Measurements from ENCODE around the gene EFCAB7.

Gene EFCAB7

DNA sequence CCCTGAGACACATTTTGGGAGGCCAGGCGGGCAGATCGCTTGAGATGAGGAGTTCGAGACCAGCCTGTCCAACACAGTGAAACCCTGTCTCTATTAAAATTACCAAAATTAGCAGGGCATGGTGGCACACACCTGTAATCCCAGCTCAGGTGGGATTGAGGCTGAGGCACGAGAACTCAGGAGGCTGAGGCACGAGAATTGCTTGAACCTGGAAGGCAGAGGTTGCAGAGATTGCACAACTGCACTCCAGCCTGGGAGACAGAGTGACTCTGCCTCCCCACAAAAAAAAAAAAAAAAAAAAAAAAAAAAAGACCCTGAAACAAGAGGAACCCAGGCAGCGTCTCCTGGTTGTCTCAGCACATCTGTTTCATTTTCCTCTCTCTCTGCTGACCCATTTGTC is 94.1 kb downstream of the EFCAB7 start (continued):
- TF ChIP-seq, protein P1, sequence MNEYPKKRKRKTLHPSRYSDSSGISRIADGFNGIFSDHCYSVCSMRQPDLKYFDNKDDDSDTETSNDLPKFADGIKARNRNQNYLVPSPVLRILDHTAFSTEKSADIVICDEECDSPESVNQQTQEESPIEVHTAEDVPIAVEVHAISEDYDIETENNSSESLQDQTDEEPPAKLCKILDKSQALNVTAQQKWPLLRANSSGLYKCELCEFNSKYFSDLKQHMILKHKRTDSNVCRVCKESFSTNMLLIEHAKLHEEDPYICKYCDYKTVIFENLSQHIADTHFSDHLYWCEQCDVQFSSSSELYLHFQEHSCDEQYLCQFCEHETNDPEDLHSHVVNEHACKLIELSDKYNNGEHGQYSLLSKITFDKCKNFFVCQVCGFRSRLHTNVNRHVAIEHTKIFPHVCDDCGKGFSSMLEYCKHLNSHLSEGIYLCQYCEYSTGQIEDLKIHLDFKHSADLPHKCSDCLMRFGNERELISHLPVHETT (tag by site-specific recombination; IDR thresholded peaks at IDR 0.05) = no peak
- TF ChIP-seq MZF1 (tag by site-specific recombination; IDR thresholded peaks at IDR 0.05; ENCODE audit: borderline replicate concordance) (no peak), HOXD13 (CRISPR knock-in tag; IDR thresholded peaks at IDR 0.05; ENCODE audit: borderline replicate concordance) (no peak)
- TF ChIP-seq, protein P2, sequence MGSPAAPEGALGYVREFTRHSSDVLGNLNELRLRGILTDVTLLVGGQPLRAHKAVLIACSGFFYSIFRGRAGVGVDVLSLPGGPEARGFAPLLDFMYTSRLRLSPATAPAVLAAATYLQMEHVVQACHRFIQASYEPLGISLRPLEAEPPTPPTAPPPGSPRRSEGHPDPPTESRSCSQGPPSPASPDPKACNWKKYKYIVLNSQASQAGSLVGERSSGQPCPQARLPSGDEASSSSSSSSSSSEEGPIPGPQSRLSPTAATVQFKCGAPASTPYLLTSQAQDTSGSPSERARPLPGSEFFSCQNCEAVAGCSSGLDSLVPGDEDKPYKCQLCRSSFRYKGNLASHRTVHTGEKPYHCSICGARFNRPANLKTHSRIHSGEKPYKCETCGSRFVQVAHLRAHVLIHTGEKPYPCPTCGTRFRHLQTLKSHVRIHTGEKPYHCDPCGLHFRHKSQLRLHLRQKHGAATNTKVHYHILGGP (tag by site-specific recombination; IDR thresholded peaks at IDR 0.05) = no peak

DNA sequence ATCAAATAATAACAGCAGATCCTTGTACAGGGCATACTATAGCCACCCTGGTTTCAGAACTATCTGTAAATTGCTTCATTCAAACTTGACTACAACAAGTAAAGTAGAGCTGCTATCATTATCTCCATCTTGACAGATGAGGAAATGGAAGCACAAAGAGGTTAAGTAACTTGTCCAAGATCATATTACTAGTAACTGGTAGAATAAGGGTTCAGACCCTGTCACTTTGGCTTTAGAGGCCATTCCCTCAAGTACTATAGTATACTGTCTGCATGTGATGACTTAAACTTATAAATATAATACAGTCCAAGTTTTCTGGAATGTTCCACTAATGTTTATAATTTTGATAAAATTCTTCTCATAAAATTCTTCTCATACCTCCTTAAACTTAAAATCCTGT is 94.7 kb downstream of the EFCAB7 start:
- CTCF ChIA-PET = interaction anchor here (0.6 to 0.8 kb wide), 2 partner anchors 627 to 628 kb away, joined by 3 read pairs; no protein-coding TSS in a partner anchor
- Histone ChIP-seq H3K27ac (ENCODE audit: extremely low read depth, low read depth, low read length) (no peak overlapping the region), H3K4me3 (ENCODE audit: low read depth, low read length) (no peak overlapping the region), H3K4me1 (ENCODE audit: control insufficient read depth, insufficient read depth, low read length) (no peaks in the 10 kb centered on the region; the same call in 1 of the 2 replicates), H3K9me3 (ENCODE audit: control insufficient read depth, insufficient read depth, low read depth, low read length) (no peaks in the 10 kb centered on the region), H3K36me3 (ENCODE audit: control insufficient read depth in 2 of 2, insufficient read depth in 1 of 2, low read length in 2 of 2) (no peaks in the 10 kb centered on the region)
- POLR2A ChIA-PET = no interaction called here
- TF ChIP-seq, protein P3, sequence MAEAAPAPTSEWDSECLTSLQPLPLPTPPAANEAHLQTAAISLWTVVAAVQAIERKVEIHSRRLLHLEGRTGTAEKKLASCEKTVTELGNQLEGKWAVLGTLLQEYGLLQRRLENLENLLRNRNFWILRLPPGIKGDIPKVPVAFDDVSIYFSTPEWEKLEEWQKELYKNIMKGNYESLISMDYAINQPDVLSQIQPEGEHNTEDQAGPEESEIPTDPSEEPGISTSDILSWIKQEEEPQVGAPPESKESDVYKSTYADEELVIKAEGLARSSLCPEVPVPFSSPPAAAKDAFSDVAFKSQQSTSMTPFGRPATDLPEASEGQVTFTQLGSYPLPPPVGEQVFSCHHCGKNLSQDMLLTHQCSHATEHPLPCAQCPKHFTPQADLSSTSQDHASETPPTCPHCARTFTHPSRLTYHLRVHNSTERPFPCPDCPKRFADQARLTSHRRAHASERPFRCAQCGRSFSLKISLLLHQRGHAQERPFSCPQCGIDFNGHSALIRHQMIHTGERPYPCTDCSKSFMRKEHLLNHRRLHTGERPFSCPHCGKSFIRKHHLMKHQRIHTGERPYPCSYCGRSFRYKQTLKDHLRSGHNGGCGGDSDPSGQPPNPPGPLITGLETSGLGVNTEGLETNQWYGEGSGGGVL (tag by site-specific recombination; IDR thresholded peaks at IDR 0.05) = no peak
- no peak for TF ChIP-seq ZNF266 (tag by site-specific recombination; IDR thresholded peaks at IDR 0.05; ENCODE audit: low read depth)
- TF ChIP-seq ZNF202 (tag by site-specific recombination; IDR thresholded peaks at IDR 0.05; ENCODE audit: borderline replicate concordance) = no peak
- TF ChIP-seq, protein P4, sequence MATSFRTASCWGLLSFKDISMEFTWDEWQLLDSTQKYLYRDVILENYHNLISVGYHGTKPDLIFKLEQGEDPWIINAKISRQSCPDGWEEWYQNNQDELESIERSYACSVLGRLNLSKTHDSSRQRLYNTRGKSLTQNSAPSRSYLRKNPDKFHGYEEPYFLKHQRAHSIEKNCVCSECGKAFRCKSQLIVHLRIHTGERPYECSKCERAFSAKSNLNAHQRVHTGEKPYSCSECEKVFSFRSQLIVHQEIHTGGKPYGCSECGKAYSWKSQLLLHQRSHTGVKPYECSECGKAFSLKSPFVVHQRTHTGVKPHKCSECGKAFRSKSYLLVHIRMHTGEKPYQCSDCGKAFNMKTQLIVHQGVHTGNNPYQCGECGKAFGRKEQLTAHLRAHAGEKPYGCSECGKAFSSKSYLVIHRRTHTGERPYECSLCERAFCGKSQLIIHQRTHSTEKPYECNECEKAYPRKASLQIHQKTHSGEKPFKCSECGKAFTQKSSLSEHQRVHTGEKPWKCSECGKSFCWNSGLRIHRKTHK (tag by site-specific recombination; IDR thresholded peaks at IDR 0.05) = no peak
- no peak for TF ChIP-seq KLF10 (tag by site-specific recombination; IDR thresholded peaks at IDR 0.05)
- no peak for TF ChIP-seq GLI4 (tag by site-specific recombination; IDR thresholded peaks at IDR 0.05)

DNA sequence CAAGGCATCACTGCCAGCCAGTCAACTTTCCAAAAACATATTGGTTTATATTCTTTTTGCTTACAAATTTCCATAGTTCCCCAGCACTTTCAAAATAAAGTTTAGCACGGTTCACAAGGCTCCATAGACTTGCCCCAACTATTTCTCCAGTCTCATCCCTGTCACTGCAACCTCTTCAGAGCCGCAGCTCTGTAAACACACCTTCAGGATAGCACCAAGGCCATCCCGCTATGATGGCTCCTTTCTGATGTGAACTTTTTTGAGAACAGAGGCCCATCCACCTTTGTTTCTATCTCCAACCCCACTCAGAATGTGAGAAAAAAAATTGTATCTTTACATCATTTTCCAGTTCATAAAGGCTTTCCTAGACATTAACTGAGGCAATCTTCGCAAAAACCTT is 96.2 kb downstream of the EFCAB7 start:
- Histone ChIP-seq H3K4me3 (ENCODE audit: low read depth, low read length) (no peak overlapping the region), H3K36me3 (ENCODE audit: control insufficient read depth in 2 of 2, insufficient read depth in 1 of 2, low read length in 2 of 2) (no peaks in the 10 kb centered on the region), H3K9me3 (ENCODE audit: control insufficient read depth, insufficient read depth, low read depth, low read length) (no peaks in the 10 kb centered on the region), H3K4me1 (ENCODE audit: control insufficient read depth, insufficient read depth, low read length) (no peaks in the 10 kb centered on the region), H3K27ac (ENCODE audit: extremely low read depth, low read depth, low read length) (no peak overlapping the region)
- TF ChIP-seq, protein P5, sequence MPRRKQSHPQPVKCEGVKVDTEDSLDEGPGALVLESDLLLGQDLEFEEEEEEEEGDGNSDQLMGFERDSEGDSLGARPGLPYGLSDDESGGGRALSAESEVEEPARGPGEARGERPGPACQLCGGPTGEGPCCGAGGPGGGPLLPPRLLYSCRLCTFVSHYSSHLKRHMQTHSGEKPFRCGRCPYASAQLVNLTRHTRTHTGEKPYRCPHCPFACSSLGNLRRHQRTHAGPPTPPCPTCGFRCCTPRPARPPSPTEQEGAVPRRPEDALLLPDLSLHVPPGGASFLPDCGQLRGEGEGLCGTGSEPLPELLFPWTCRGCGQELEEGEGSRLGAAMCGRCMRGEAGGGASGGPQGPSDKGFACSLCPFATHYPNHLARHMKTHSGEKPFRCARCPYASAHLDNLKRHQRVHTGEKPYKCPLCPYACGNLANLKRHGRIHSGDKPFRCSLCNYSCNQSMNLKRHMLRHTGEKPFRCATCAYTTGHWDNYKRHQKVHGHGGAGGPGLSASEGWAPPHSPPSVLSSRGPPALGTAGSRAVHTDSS (tag by site-specific recombination; IDR thresholded peaks at IDR 0.05) = no peak
- TF ChIP-seq ZBTB7A (tag by site-specific recombination; IDR thresholded peaks at IDR 0.05; ENCODE audit: low read depth) = no peak
- TF ChIP-seq ZFP3 (tag by site-specific recombination; IDR thresholded peaks at IDR 0.05; ENCODE audit: low read depth) = no peak
- TF ChIP-seq SETDB1 (IDR thresholded peaks at IDR 0.05; ENCODE audit: insufficient read length, low read length) = no peak
- no peak for TF ChIP-seq ZNF37A (tag by site-specific recombination; IDR thresholded peaks at IDR 0.05)
- ChIA-PET CTCF (interaction anchor here (0.7 to 3.0 kb wide), 3 partner anchors 518 to 628 kb away, joined by 3 to 6 read pairs (median 4); no protein-coding TSS in a partner anchor), POLR2A (no interaction called here)
